Activated T-helper 2 cell treated with anti-CD3 and anti-CD28 coated beads, Interferon-gamma antibody, Interleukin-2, Interleukin-4, amounts not matched to agents 10 μg/mL and 5 μg/mL and 100 μg/mL, durations not matched to agents 14 hours and 24 hours and 36 hours (primary cell): ENCODE data around the gene FXYD6. TPM values are rescaled to one million over a fixed set of nuclear protein-coding genes. Genes with fewer than 3 reads are reported as not detected.

Experiments used
- DNase-seq: peaks from one replicate; pipeline ENCODE4 v3.0.0; 2021; ENCODE audit warnings: low spot score
- H3K27ac Mint-ChIP-seq: one replicate; pipeline ENCODE4 v1.8.0; 2021; ENCODE audit warnings: mixed read lengths
- H3K27me3 Mint-ChIP-seq: one replicate; pipeline ENCODE4 v1.8.0; 2021; ENCODE audit warnings: low read depth, mixed read lengths
- H3K36me3 Mint-ChIP-seq: one replicate; pipeline ENCODE4 v1.8.0; 2021; ENCODE audit warnings: low read depth, mixed read lengths
- H3K4me1 Mint-ChIP-seq: one replicate; pipeline ENCODE4 v1.8.0; 2021; ENCODE audit warnings: low read depth, mixed read lengths
- H3K4me3 Mint-ChIP-seq: one replicate; pipeline ENCODE4 v1.8.0; 2021; ENCODE audit warnings: low read depth, mild to moderate bottlenecking, moderate library complexity, mixed read lengths
- H3K9me3 Mint-ChIP-seq: one replicate; pipeline ENCODE4 v1.8.0; 2021; ENCODE audit warnings: mixed read lengths
- intact Hi-C: fragments of 100-400 bp; cut with micrococcal nuclease; formaldehyde crosslinking; loops from one replicate; pipeline ENCODE4 v1.15.1; 2023
- total RNA-seq: library from RNA; stranded (reverse); gene quantifications from 2 replicates; pipeline ENCODE4 v1.2.3, GENCODE V29; 2022

The FXYD6 gene
- total RNA-seq, 1 donor from 2014 or later: 0.11 TPM

DNA sequence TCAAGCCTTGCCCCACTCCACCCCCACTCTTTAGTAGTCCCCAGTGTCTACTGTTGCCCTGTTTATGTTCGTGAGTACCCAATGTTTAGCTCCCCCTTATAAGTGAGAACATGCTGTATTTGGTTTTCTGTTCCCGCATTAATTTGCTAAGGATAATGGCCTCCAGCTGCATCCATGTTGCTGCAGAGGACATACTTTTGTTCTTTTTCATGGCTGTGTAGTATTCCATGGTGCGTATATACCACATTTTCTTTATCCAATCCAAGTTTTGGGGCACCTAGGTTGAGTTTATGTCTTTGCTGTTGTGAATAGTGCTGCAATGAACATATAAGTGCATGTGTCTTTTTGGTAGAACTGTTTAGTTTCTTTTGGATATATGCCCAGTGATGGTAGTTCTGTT is 16.2 kb upstream of the FXYD6 start:
- DNase-seq: no peak
- no peaks in the 10 kb centered on the region for H3K9me3 Mint-ChIP-seq
- H3K27ac Mint-ChIP-seq: no peak overlapping the region
- H3K36me3 Mint-ChIP-seq: no peaks in the 10 kb centered on the region
- intact Hi-C loops: no loop called here
- H3K27me3 Mint-ChIP-seq: peaks cover 36% of the 10 kb centered on the region
- no peak overlapping the region for H3K4me3 Mint-ChIP-seq
- H3K4me1 Mint-ChIP-seq: no peaks in the 10 kb centered on the region

DNA sequence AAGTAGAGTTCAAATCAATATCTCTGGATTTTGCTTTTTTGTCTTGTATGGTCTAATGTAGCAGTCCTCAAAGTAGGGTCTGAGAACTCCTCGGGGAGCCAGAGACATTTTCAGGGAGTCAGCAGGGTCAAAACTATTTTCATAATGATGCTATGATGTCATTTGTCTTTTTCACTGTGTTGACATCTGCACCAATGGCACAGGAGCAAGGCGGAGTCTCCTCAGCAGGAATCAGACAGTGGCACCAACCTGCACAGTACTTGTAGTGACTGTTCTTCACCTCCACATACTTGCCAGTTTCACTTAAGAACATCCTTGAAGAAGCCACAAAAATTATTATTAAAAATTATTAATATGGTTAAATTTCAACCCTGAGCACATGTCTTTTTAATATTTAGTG is 14.9 kb upstream of the FXYD6 start:
- intact Hi-C loops: no loop called here
- H3K4me1 Mint-ChIP-seq: no peaks in the 10 kb centered on the region
- peaks cover 36% of the 10 kb centered on the region for H3K27me3 Mint-ChIP-seq
- DNase-seq: no peak
- no peaks in the 10 kb centered on the region for H3K9me3 Mint-ChIP-seq
- no peak overlapping the region for H3K27ac Mint-ChIP-seq
- no peaks in the 10 kb centered on the region for H3K36me3 Mint-ChIP-seq
- H3K4me3 Mint-ChIP-seq: no peak overlapping the region

DNA sequence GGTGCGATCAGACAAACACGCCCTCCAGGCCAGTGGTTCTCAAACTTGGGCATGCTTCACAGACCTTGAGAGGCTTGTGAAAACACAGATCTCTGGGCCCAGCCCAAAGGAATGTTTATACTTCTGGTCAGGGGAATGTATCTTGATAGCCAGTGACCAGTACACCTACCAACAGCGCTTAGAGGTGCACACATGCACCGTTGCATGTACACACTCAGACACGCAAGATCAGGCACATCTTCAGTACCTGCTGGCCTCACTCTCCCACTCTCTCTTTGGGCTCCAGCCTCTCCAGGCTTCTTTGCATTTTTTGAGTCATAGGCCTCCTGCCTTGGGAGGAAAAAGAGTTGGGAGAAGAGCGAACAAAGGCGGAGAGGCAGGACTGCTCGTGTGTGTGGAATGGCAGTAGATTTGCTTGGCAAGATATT is 11.7 kb upstream of the FXYD6 start:
- intact Hi-C loops: loop anchor here (5.0 kb wide), 1 partner anchor 674 kb away; no protein-coding TSS in a partner anchor
- Mint-ChIP-seq H3K4me1 (no peaks in the 10 kb centered on the region), H3K36me3 (no peaks in the 10 kb centered on the region)

DNA sequence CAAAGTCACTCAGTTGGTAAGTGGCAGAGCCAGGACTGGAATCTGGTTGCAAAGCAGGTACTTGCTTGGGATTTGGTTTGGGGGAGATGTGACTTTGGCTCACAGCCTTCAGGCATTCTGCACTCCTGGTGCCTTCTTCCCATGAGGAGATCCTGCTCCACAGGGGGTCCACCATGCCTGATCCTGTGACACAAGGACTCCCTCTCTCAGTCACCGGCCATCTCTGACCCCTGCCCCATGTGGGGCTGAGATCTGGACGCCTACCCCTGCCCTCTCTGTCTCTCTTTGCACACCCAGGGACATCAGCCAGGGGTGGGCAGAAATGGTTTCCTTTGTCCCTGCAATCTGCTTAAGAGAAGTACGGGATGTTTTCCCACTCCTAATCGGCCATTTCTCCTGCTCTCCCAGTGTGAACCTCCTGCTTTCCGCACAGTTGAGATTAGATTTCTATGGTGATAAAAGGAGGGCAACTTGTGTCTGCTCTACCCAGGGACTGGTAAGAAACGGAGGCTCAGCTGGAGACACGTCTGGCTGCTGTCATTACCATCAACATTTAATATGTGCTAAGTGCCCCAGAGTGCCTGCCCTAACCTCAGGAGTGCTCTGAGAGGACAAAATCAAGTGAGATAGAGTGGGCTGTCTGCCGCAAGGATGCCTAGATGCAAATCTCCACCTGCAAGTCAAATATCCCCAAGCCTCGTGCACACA is 11.1 kb upstream of the FXYD6 start:
- Mint-ChIP-seq H3K9me3 (no peaks in the 10 kb centered on the region), H3K4me1 (no peaks in the 10 kb centered on the region), H3K27me3 (peaks cover 21% of the 10 kb centered on the region), H3K4me3 (no peak overlapping the region), H3K27ac (no peak overlapping the region), H3K36me3 (no peaks in the 10 kb centered on the region)
- DNase-seq: no peak
- intact Hi-C loops: loop anchor here (5.0 kb wide), 1 partner anchor 675 kb away; no protein-coding TSS in a partner anchor

More for the DNA sequence above, 11.7 kb upstream of the FXYD6 start:
- H3K9me3 Mint-ChIP-seq: no peaks in the 10 kb centered on the region
- DNase-seq: no peak
- H3K4me3 Mint-ChIP-seq: no peak overlapping the region
- no peak overlapping the region for H3K27ac Mint-ChIP-seq
- peaks cover 26% of the 10 kb centered on the region for H3K27me3 Mint-ChIP-seq

DNA sequence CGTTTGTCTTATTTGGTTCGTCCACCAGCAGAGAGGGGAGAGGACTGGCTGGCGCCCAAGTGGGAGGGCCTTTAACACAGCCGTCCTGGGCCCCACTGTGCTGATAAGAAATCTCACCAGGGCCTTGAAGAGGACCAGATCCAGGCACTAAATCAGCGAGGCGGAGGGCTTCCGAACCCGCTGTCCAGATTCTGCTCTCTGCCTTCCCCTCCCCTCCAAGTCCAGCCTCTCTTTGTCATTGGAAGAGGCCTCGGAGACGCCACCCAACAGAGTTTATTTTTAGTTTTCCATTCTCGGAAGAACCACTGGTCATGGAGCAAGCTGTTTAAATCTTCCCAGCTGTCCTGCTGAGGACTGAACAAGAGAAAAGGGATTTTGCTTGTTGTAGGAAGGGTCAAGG is 9.3 kb upstream of the FXYD6 start:
- intact Hi-C loops: loop anchor here (5.0 kb wide), 1 partner anchor 677 kb away; no protein-coding TSS in a partner anchor
- no peak for DNase-seq
- H3K36me3 Mint-ChIP-seq: no peaks in the 10 kb centered on the region

DNA sequence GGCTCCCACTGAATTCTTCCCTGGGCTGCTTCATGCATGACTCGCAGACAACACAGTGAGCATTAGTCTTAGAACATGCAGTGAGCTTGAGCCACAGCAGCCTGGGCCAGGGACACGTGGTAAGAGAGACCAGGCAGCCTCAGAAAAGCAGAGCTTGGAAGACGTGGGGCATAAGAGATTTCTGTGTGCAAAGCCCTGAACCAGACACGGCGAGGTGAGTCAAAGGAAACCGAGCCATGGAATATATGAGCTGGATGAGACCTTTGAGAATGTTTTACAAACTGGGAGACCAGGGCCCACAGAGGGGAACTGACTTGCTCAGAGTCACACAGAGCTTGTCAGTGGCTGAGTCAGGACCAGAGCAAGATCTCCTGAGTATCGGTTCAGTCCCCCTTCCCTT is 8.5 kb upstream of the FXYD6 start:
- no peaks in the 10 kb centered on the region for H3K36me3 Mint-ChIP-seq
- no peak overlapping the region for H3K4me3 Mint-ChIP-seq
- no peaks in the 10 kb centered on the region for H3K9me3 Mint-ChIP-seq
- intact Hi-C loops: loop anchor here (5.0 kb wide), 1 partner anchor 677 kb away; no protein-coding TSS in a partner anchor
- no peak for DNase-seq
- no peak overlapping the region for H3K27ac Mint-ChIP-seq
- peaks cover 36% of the 10 kb centered on the region for H3K27me3 Mint-ChIP-seq
- H3K4me1 Mint-ChIP-seq: no peaks in the 10 kb centered on the region

More for the DNA sequence above, 9.3 kb upstream of the FXYD6 start:
- Mint-ChIP-seq H3K9me3 (no peaks in the 10 kb centered on the region), H3K27ac (no peak overlapping the region), H3K4me1 (no peaks in the 10 kb centered on the region), H3K27me3 (peaks cover 29% of the 10 kb centered on the region), H3K4me3 (no peak overlapping the region)

DNA sequence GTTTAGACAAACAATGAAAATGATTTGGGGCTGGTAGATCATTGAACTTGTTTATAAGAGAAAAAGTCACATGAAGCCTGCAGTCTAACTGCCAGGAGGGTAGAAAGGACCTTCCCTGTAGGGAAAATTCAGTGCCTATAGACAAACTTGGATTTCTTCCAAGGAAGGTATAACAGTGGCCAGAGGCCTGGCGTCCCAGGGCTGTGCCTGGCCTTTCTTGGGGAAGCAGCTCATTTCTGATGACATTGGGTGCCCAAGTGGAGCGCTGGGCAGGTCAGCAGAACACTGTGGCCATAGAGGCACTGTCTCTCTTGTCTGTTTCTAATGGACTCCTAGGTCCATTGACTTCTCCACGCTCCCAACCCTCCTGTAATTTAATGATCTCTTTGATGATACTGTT is 6.6 kb upstream of the FXYD6 start:
- no peaks in the 10 kb centered on the region for H3K36me3 Mint-ChIP-seq
- H3K4me3 Mint-ChIP-seq: no peak overlapping the region
- intact Hi-C loops: no loop called here
- H3K27me3 Mint-ChIP-seq: peaks cover 40% of the 10 kb centered on the region
- H3K4me1 Mint-ChIP-seq: no peaks in the 10 kb centered on the region
- no peak for DNase-seq
- no peaks in the 10 kb centered on the region for H3K9me3 Mint-ChIP-seq
- no peak overlapping the region for H3K27ac Mint-ChIP-seq

DNA sequence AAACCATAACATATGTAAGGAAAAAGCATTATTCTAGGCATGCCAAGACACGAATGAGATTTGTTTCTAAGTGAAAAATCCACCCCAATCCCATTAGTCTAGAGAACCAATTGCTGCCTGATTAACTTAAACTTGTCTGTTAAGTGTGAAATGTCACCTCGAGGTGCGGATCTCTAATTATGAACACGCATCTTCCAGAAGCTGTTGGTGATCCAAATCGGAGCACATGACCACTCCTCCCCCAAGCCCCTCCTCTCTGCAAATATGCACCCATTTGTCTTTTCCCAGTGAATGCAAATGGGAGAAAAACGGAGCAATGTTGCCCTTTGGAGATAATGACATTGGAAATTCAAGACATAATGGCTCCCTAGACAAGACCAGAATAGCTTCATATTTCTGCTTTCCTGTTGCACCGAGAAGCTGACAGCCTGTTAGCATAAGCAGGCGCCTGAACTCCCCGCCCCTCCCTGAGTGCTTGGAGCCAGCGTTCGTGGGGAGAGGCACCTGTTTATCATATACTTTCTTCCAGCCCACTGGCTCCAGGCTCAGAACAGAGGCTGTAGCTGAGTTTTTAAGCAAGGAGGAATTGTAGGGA is 6.0 kb upstream of the FXYD6 start:
- peaks cover 47% of the 10 kb centered on the region for H3K27me3 Mint-ChIP-seq
- intact Hi-C loops: no loop called here
- H3K4me1 Mint-ChIP-seq: no peaks in the 10 kb centered on the region
- H3K4me3 Mint-ChIP-seq: no peak overlapping the region
- DNase-seq: no peak
- H3K27ac Mint-ChIP-seq: no peak overlapping the region
- no peaks in the 10 kb centered on the region for H3K9me3 Mint-ChIP-seq
- no peaks in the 10 kb centered on the region for H3K36me3 Mint-ChIP-seq

DNA sequence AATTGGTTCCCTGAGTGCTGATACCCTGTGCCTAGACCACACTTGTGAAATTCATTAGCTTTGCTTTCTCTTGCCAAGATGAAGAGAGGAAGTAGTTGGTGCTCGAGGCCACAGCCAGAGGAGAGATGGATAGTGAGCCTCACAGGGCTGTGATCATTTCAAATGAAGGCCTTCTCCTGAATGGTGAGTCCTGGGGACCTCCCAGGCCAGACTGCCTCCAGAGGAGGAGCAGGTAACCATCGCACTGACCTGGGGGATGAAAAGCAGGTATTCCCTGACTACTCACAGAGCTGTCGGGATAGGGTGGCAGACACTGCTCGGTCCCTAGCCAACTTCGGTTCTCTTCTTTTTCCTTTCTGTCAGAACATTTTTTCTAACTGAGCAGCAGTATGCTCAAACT is 4.8 kb upstream of the FXYD6 start:
- Mint-ChIP-seq H3K27ac (no peak overlapping the region), H3K36me3 (no peaks in the 10 kb centered on the region), H3K4me1 (peaks cover 4% of the 10 kb centered on the region), H3K4me3 (no peak overlapping the region), H3K27me3 (peaks cover 56% of the 10 kb centered on the region), H3K9me3 (no peaks in the 10 kb centered on the region)
- intact Hi-C loops: no loop called here
- no peak for DNase-seq

DNA sequence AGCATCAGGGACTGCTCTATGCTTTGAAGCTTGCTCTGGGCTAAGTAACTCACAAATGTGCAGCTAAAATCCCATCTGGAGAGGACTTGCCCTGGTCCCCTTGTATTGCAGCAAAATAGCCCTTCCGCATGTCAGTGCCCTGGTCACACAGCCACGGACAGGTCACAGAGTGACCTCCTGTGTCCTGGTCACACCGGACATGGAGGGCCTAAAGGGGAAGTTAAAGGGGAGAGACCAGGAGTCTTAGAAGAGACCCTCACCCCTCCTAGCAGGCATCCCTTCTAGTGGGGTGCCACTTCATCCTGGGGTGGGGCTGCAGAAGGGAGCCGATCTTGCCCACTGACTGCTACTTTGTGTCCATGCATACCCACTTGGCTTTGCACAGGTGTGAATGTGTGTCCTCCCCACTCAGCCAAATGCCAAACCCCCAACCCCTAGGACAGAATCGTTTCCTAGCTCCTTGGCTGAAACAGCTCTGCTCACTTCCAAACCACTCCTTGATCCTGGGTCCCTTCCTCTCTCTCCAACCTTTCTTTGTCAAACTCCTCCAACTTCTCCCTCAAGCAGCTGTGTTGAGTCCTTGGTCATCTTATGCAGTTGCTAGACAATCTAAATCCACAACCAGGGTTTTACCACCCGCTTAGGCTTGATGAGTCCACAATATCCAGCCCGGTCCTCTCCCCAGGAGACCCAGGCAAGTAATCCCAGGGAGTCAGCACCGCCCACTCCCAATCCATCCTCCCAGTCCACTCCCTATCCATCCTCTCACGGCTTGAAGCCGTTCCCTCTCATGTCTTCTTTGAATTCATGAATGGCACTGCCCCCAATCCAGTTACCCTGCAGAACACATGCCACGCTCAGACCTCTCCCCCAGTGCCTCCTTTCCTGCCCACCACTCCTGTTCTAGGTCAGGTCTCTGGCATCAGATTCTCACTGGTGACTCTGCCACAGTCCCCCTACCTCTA is 3.3 kb upstream of the FXYD6 start:
- Mint-ChIP-seq H3K27ac (no peak overlapping the region), H3K9me3 (no peaks in the 10 kb centered on the region), H3K27me3 (peaks cover 69% of the 10 kb centered on the region), H3K4me1 (peaks cover 11% of the 10 kb centered on the region), H3K36me3 (no peaks in the 10 kb centered on the region), H3K4me3 (no peak overlapping the region)
- no peak for DNase-seq
- intact Hi-C loops: no loop called here

DNA sequence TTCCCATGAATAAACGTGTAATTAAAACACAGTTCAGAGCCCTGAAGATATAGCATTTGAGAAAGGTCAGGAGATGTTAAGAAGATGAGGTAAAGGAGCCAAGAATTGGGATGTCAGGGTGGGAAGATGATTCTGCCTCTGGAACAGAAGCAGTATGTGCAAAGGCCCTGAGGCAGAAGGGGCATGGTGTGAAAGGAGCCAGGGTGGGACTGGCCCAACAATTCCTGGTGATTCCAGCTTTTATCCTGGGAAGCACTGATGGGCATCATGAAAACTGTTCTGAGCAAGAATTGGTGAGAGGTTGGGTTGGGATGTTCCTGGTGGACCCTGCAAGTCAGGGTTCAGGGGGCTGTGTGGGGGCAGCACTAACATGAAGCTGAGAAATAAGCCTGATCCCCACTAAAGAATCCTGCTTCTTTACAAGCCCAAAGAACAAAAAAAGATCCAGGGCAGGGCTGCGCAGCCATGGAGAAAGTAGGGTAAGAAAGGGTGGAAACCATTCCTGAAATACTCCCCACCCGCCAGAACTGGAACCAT is 2.5 kb upstream of the FXYD6 start:
- DNase-seq: no peak
- Mint-ChIP-seq H3K9me3 (no peaks in the 10 kb centered on the region), H3K27me3 (peaks cover 72% of the 10 kb centered on the region), H3K4me3 (no peak overlapping the region), H3K27ac (no peak overlapping the region), H3K36me3 (no peaks in the 10 kb centered on the region), H3K4me1 (peaks cover 11% of the 10 kb centered on the region)
- intact Hi-C loops: no loop called here

DNA sequence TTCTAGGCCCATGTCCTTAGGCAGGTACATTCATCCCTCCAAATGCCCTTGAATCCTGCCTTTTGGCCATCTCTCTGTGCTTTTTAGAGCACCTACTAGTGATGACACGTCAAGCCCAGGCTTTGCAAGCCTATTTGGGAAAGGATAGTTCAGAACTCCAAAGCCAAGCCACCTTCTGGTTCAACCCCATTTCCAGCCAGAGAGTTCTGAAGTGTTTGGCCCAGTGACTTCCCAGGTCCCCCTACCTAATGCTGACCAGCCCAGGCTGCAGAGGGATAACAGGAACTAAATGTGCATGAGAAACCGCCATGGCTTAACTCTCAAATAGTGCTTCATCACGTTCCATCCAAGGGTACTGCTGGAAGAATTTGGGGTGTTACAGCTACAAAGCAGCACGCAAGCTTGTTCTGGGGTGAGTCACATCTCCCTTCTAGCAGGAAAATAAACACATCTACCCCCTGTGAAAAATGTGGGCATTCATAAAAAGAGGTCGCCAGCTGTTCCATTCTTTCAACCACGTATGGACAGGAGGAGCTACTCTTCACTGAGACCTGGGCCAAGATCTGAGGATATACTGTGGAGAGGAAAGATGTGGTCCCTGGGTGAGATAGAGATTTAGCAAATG is 2.0 kb upstream of the FXYD6 start:
- intact Hi-C loops: no loop called here
- Mint-ChIP-seq H3K27ac (no peak overlapping the region), H3K36me3 (no peaks in the 10 kb centered on the region), H3K4me1 (peaks cover 11% of the 10 kb centered on the region), H3K27me3 (peaks cover 72% of the 10 kb centered on the region), H3K4me3 (no peak overlapping the region), H3K9me3 (no peaks in the 10 kb centered on the region)
- no peak for DNase-seq
